ENCODE measurements around the gene UBE2E2.

The UBE2E2 gene

GRCh38 chr3:23548706-23549105 lies 345.6 kb downstream of the UBE2E2 start:
- DNase-seq = no peak

GRCh38 chr3:23549148-23549910 lies 346.2 kb downstream of the UBE2E2 start:
- no peak for DNase-seq

GRCh38 chr3:23550402-23550801 lies 347.3 kb downstream of the UBE2E2 start:
- DNase-seq = no peak

- DNase-seq = no peak
Observed at GRCh38 chr3:23552506-23552905, 349.4 kb downstream of the UBE2E2 start.

- DNase-seq = no peak
Observed at GRCh38 chr3:23553353-23553752, 350.2 kb downstream of the UBE2E2 start.

GRCh38 chr3:23565041-23565775 lies 362.1 kb downstream of the UBE2E2 start:
- no peak for DNase-seq

GRCh38 chr3:23566499-23566898 lies 363.4 kb downstream of the UBE2E2 start:
- no peak for DNase-seq

- DNase-seq = no peak
Observed at GRCh38 chr3:23567917-23568316, 364.8 kb downstream of the UBE2E2 start.

- DNase-seq = no peak
Observed at GRCh38 chr3:23573827-23574226, 370.7 kb downstream of the UBE2E2 start.

- no peak for DNase-seq
Observed at GRCh38 chr3:23574822-23575315, 371.7 kb downstream of the UBE2E2 start.

GRCh38 chr3:23575697-23576096 lies 372.6 kb downstream of the UBE2E2 start:
- DNase-seq = no peak

- no peak for DNase-seq
Observed at GRCh38 chr3:23576379-23576959, 373.3 kb downstream of the UBE2E2 start.

GRCh38 chr3:23580096-23580713 lies 377.1 kb downstream of the UBE2E2 start:
- no peak for DNase-seq

- DNase-seq = no peak
Observed at GRCh38 chr3:23583980-23584740, 381.0 kb downstream of the UBE2E2 start.

- no peak for DNase-seq
Observed at GRCh38 chr3:23587513-23587912, 384.4 kb downstream of the UBE2E2 start.

GRCh38 chr3:23588547-23588946 lies 385.4 kb downstream of the UBE2E2 start:
- DNase-seq = no peak

- DNase-seq = no peak
Observed at GRCh38 chr3:23589602-23590001, 386.5 kb downstream of the UBE2E2 start.

GRCh38 chr3:23590424-23591273 lies 387.5 kb downstream of the UBE2E2 start:
- no peak for DNase-seq

- no peak for DNase-seq
Observed at GRCh38 chr3:23591374-23591773, 388.2 kb downstream of the UBE2E2 start.

- no peak for DNase-seq
Observed at GRCh38 chr3:23592961-23593931, 390.1 kb downstream of the UBE2E2 start.
